Loucy (cell line): ENCODE measurements around the gene NEUROG3.
A peak's percentile ranks its signal among the peaks of the same experiment; 100 is the strongest.

Experiments
- H2AFZ ChIP-seq: fragments of 200-600 bp; sonication (generic); 2 replicates; pipeline ENCODE4 v1.6.0; 2016; ENCODE audit warnings: antibody characterized with exemption, mild to moderate bottlenecking, low read length, moderate library complexity
- H3F3A ChIP-seq: fragments of 200-600 bp; 2 replicates; pipeline ENCODE4 v1.6.0; 2016; ENCODE audit warnings: antibody characterized with exemption, low read depth, mild to moderate bottlenecking
- H3K27me3 ChIP-seq: fragments of 200-600 bp; sonication (generic); 2 replicates; pipeline ENCODE4 v1.6.1; 2014; ENCODE audit warnings: low read length, mild to moderate bottlenecking; ENCODE audit not compliant: insufficient read depth, poor library complexity, severe bottlenecking
- H3K36me3 ChIP-seq: fragments of 200-600 bp; sonication (generic); 2 replicates; pipeline ENCODE4 v1.6.1; 2016; ENCODE audit warnings: low read length; ENCODE audit not compliant: insufficient read depth
- H3K4me1 ChIP-seq: fragments of 200-600 bp; sonication (generic); 2 replicates; pipeline ENCODE4 v1.5.1; 2014; ENCODE audit warnings: low read length, mild to moderate bottlenecking; ENCODE audit not compliant: insufficient read depth, poor library complexity, severe bottlenecking
- H3K4me2 ChIP-seq: fragments of 200-600 bp; sonication (generic); 2 replicates; pipeline ENCODE4 v1.6.0; 2014; ENCODE audit warnings: antibody characterized with exemption, low read length, low read depth, mild to moderate bottlenecking; ENCODE audit not compliant: poor library complexity, severe bottlenecking
- H3K4me3 ChIP-seq: fragments of 200-600 bp; sonication (generic); 2 replicates; pipeline ENCODE4 v1.5.1; 2014; ENCODE audit warnings: low read length, mild to moderate bottlenecking, mixed read lengths; ENCODE audit not compliant: poor library complexity, severe bottlenecking
- H3K79me2 ChIP-seq: fragments of 200-600 bp; sonication (generic); 2 replicates; pipeline ENCODE4 v1.6.1; 2014; ENCODE audit warnings: low read length; ENCODE audit not compliant: insufficient read depth
- H3K9ac ChIP-seq: fragments of 200-600 bp; sonication (generic); 2 replicates; pipeline ENCODE4 v1.6.0; 2014; ENCODE audit warnings: mild to moderate bottlenecking, low read depth, low read length, moderate library complexity; ENCODE audit not compliant: poor library complexity, severe bottlenecking
- H3K9me2 ChIP-seq: fragments of 200-600 bp; sonication (generic); replicated peaks from 2 replicates; pipeline ENCODE4 v1.6.1; 2016; ENCODE audit warnings: low read depth, low read length, mixed read lengths
- H3K9me3 ChIP-seq: fragments of 200-600 bp; sonication (generic); 2 replicates; pipeline ENCODE4 v1.6.1; 2014; ENCODE audit warnings: mild to moderate bottlenecking, antibody characterized with exemption, low read length, low read depth; ENCODE audit not compliant: insufficient read depth
- H4K20me1 ChIP-seq: fragments of 200-600 bp; sonication (generic); 2 replicates; pipeline ENCODE4 v1.6.0; 2014; ENCODE audit warnings: antibody characterized with exemption, low read length, mild to moderate bottlenecking; ENCODE audit not compliant: insufficient read depth, poor library complexity, severe bottlenecking
- CTCF ChIP-seq: fragments of 200-600 bp; sonication (generic); conservative IDR thresholded peaks from 2 replicates; pipeline ENCODE4 v1.5.1; 2014; ENCODE audit warnings: mild to moderate bottlenecking, antibody characterized with exemption, low read length
- EZH2phosphoT487 ChIP-seq: fragments of 200-600 bp; IDR thresholded peaks from 2 replicates; pipeline ENCODE4 v1.6.1; 2018; ENCODE audit warnings: antibody characterized with exemption, mild to moderate bottlenecking, moderate library complexity, borderline replicate concordance

Gene NEUROG3

GRCh38 chr10:69588358-69588757 lies 15.1 kb upstream of the NEUROG3 start:
- Histone ChIP-seq H3K9me2 (no peaks in the 10 kb centered on the region), H4K20me1 (no peaks in the 10 kb centered on the region), H3K27me3 (no peaks in the 10 kb centered on the region), H3K79me2 (no peaks in the 10 kb centered on the region), H3K36me3 (no peaks in the 10 kb centered on the region), H3K4me2 (no peak overlapping the region), H3F3A (no peaks in the 10 kb centered on the region; the same call in 1 of the 2 replicates), H3K4me3 (peak overlapping the region; percentile 64), H3K9me3 (no peaks in the 10 kb centered on the region), H3K9ac (peak overlapping the region; percentile 65), H2AFZ (peak overlapping the region; percentile 62), H3K4me1 (peaks cover 28% of the 10 kb centered on the region)
- no peak; the same call in 1 of the 2 replicates for TF ChIP-seq CTCF
- no peak for TF ChIP-seq EZH2phosphoT487

- Histone ChIP-seq H3K9me3 (no peaks in the 10 kb centered on the region), H3K9me2 (no peaks in the 10 kb centered on the region), H3K79me2 (no peaks in the 10 kb centered on the region), H3K36me3 (no peaks in the 10 kb centered on the region), H3F3A (no peaks in the 10 kb centered on the region; the same call in 1 of the 2 replicates), H3K4me1 (peaks cover 32% of the 10 kb centered on the region), H3K9ac (no peak overlapping the region), H3K27me3 (no peaks in the 10 kb centered on the region), H3K4me2 (no peak overlapping the region), H4K20me1 (no peaks in the 10 kb centered on the region), H3K4me3 (no peak overlapping the region), H2AFZ (no peak overlapping the region)
- TF ChIP-seq CTCF, result no peak
Observed at GRCh38 chr10:69584624-69585023, 11.4 kb upstream of the NEUROG3 start.

- Histone ChIP-seq H3K36me3 (no peaks in the 10 kb centered on the region), H3K4me3 (no peak overlapping the region), H3K4me2 (no peak overlapping the region), H2AFZ (0 out of 2 replicates have a peak overlapping the region, but pooled peaks have one; percentile 4), H3K79me2 (no peaks in the 10 kb centered on the region), H3F3A (no peaks in the 10 kb centered on the region; the same call in 1 of the 2 replicates), H3K9ac (no peak overlapping the region), H4K20me1 (no peaks in the 10 kb centered on the region), H3K9me3 (no peaks in the 10 kb centered on the region), H3K27me3 (no peaks in the 10 kb centered on the region), H3K9me2 (no peaks in the 10 kb centered on the region), H3K4me1 (peaks cover 17% of the 10 kb centered on the region)
- TF ChIP-seq EZH2phosphoT487, result no peak
- TF ChIP-seq CTCF, result no peak
Observed at GRCh38 chr10:69583106-69583505, 9.9 kb upstream of the NEUROG3 start.
